H4 (cell line): ENCODE data around the gene GSAP. TPM values are rescaled to one million over a fixed set of nuclear protein-coding genes. Genes with fewer than 3 reads are reported as not detected.
"Not testable (repeated sequence)": the region's sequence is repeated elsewhere in the genome, so short reads cannot be mapped to it uniquely, and the experiment has no call there.

Experiments used
- DNase-seq: peaks from one replicate; pipeline ENCODE4 v3.0.0-alpha.2; 2015; ENCODE audit warnings: low spot score
- total RNA-seq: library from RNA; depleted of rRNA; stranded (reverse); fragments of >200 nt; shearing (Covaris generic); gene quantifications from 2 replicates; pipeline ENCODE4 v1.2.3, GENCODE V29; 2014; rRNA removed

Gene GSAP
- total RNA-seq: 2.1 and 5.0 TPM in 2 replicates

- no peak for DNase-seq
Measured at GRCh38 chr7:77415823-77416620, at the start of gene GSAP. Gene GSAP, minus strand, starts transcription at chr7:77416349. Its CDS starts 28 bp downstream, at chr7:77416321.

GRCh38 chr7:77465256-77465655 is 49.1 kb upstream of the GSAP start:
- DNase-seq: no peak

DNA sequence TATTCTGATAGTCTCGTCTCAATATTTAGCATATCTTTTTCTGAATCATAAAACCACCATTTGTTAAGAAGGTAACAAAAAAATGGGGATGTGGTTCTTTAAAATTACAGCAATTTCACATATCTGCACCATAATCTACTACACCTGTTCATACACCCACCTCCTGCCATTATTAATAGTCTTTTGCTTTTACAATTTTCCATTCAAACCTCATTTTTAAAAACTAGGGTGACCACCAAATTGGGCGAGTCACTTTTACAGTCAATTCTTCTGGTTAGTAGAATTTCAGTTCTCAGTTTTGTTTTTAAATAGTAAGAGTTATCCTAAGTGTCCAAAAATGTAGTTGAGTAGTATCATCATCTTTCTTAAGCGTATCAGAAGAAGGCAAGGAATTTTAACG is 48.4 kb upstream of the GSAP start:
- no peak for DNase-seq

- DNase-seq: not testable (repeated sequence)
Measured at GRCh38 chr7:77463632-77464031, 47.5 kb upstream of the GSAP start.

DNA sequence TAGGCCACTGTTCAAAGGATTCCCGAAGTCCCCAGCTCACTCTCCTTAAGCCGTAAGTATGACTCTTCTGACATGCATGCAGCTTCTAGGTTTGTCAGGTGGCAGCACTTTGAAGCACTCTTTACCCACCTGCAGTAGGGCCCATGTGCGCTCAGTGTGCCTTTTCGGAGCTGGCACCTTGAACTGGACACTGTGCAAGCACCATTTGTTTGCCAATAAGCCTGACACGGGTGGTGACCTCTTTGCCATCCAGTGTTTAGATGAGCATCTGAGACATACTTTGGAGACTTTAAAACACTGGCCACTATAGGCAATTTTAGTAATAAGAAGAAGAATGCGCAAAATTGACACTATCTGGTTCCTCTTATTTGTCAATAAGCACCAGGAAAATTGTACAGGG is 45.7 kb upstream of the GSAP start:
- DNase-seq: no peak

GRCh38 chr7:77461246-77461645 is 45.1 kb upstream of the GSAP start:
- no peak for DNase-seq

DNA sequence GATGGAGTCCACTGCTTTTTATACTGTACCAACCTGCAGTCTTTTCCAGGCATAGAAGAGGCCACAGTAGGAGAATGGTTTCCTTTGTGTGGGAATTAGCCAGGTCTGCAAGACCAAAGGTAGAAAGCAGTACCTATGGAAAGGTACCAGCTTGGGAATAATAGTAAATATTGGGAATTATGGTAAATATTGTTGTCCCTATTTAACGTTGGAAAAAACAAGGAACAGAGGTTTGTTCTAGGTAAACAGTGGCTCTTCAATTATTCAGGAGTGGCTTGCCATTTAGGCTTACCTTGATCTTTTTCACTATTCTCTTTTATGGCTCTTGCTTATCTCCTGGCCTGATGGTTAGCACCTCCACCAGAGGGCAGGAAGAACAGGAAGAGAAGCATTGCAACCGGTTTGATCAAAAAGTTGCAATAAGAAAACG is 43.9 kb upstream of the GSAP start:
- no peak for DNase-seq

GRCh38 chr7:77459311-77459726 is 43.2 kb upstream of the GSAP start:
- DNase-seq: no peak

DNA sequence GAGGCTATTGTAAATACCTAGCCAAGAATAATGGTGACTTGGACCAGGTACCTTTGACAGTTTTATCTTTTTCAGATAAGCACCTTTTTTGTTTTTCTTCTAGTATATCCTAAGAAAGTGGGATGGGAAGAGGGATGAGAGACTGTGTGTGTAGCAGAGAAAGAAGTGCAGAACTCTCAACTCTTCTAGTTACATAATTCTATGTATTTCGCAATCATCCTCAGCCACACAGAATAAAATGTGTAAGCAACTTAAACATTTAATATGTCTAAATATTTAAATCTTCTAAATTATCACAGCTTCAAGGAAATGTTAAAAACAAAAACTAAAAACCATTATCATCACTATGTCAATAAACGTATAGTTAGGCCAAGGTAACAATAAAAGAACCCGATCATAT is 42.6 kb upstream of the GSAP start:
- no peak for DNase-seq

DNA sequence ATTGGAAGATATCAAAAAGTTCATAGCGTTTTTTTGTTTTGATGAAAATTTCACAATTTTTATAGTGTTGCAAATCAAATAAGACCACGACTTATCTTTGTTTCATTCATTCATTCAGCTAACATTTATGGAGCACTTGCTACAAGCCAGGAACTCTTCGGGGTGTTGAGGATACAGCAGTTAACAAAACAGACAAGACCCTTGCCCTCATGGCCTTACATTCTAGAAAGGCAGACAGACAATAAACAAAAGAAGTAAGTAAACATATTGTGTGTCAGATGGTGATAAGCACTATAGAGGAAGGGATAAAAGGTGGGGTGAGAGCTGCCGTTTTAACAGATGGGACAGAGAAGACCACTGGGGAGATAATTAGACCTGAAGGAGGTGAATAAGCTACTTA is 41.6 kb upstream of the GSAP start:
- DNase-seq: no peak

DNA sequence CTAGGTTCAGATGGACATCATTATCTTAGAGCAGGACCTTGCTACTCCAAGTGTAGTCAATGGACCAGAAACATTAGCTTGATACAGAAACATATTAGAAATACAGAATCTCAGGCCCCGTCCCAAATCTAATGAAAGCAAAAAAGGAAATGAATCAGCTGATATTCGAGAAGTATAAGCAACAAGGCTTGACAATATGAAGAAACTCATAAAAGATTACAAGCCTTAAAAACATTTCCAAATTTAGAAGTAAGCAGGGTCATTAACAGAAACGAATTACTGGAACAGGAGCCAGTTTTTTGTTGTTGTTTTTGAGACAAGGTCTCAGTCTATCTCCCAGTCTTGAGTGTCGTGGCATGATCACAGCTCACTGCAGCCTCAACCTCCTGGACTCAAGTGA is 40.5 kb upstream of the GSAP start:
- DNase-seq: no peak

DNA sequence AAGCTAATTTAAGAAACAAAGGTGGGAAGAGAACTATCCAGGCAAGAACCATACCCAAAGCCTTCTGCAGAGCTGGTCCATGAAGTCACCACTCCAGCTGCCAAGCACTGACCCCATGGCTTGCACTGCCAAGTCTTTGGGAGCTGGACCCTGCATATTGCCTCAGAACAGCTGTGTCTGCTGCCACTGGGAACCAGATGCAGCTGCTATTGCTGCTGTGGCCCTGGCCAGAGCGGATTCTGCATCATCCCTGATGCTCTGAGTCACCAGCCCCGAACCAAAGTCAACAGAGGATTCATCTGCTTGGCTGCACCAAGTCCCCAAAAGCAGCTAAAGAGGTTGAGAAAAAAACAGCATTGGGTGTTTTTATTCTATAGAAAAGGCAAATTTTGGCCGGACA is 39.2 kb upstream of the GSAP start:
- DNase-seq: peak; percentile 48

DNA sequence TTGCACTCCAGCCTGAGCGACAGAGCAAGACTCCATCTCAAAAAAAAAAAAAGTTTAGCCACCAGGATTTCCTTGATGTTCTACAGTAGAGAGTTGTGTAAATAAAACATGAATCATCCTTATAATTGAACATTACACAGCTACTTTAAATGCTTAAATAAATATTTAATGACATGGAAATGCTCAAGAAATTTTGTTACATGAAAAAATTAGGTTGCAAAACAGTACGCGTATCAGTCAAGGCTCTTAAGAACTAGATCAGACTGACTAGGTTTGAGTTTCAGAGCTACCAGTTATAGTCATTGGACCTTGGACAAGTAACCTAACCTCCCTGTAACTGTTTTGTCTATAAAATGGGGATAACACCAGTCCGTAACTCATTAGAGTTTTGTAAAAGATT is 38.7 kb upstream of the GSAP start:
- no peak for DNase-seq

GRCh38 chr7:77453531-77453930 is 37.4 kb upstream of the GSAP start:
- DNase-seq: no peak

DNA sequence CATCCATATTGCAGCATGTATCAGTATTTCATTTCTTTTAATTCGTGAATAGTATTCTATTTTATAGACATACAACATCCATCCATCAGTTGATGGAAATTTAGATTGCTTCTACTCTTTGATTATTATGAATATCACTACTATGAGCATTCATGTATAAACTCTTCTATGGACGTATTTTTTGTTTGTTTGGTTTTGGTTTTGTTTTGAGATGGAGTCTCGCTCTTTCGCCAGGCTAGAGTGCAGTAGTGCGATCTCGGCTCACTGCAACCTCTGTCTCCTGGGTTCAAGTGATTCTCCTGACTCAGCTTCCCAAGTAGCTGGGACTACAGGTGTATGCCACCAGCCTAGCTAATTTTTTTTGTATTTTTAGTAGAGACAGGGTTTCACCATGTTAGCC is 35.8 kb upstream of the GSAP start:
- DNase-seq: not testable (repeated sequence)

DNA sequence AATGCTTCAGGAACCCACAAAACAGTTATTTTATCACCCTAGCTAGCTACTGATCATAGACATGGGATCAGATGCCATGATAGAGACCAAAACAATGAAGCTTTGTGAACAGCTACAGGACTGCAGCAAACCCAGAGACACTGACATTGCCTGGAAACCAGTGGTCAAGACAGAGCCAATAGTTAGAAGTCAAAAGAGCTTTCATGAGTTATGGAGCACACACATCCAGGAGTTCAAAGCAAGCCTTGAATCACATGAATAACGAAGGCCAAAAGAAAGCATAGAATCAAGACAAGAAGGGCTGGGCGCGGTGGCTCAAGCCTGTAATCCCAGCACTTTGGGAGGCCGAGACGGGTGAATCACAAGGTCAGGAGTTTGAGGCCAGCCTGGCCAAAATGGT is 34.5 kb upstream of the GSAP start:
- no peak for DNase-seq

DNA sequence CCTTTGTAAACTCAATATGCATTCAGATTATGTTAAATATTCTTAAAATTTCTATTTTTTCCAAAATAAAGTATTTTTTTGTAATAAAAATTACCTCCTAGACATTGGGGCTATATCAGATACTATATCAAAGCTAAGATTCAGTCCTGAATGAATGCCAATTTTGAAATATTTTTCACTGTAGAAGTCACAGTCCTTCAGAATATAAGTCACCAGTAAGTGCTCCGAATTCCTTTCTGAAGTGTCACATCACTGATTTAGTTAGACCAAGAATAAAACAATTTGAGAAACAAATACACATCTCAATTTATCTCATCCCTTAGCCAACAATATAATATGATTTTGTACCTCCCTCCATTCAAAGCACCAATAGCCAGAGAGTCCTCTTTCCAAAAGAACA is 33.9 kb upstream of the GSAP start:
- DNase-seq: no peak

DNA sequence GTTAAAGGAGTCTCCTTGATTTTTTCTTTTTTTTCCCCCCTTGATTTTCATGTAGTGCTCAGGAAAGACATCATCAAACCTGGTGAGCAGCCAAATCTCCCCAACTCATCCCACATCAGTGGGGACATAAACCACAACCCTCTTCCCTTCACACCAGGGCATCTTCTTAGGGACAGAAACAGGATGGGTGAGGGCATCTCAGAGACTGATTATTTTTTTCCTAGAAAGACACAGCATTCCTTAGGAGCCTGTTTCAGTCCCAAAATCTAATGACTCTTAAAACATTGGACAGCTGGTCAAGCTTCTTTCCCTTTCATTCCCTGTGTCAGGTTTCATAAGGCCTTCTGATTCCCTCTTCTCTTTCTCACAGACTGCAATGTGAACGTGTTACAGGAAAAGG is 31.5 kb upstream of the GSAP start:
- no peak for DNase-seq

DNA sequence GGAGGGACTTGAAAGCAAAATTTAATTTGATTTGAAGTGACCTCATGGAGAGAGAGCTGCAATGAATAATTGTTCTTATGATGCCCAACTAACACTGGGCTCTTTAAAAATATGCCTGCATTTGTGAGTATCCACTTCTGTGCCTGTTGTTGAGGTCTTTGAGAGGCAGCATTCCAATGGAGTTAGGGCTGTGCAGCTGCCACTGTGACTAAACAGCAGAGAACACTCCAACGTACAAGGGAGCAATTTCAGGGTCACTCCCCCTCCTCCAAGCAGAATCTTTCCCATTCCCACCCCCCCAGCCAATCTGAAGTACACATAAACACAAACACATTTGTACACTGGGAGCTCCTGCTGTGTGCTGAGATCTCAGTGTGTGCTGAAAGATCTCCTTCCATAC is 28.0 kb upstream of the GSAP start:
- no peak for DNase-seq

- DNase-seq: no peak
Measured at GRCh38 chr7:77443042-77443441, 26.9 kb upstream of the GSAP start.

GRCh38 chr7:77442636-77443035 is 26.5 kb upstream of the GSAP start:
- DNase-seq: no peak

- DNase-seq: no peak
Measured at GRCh38 chr7:77441046-77441445, 24.9 kb upstream of the GSAP start.

DNA sequence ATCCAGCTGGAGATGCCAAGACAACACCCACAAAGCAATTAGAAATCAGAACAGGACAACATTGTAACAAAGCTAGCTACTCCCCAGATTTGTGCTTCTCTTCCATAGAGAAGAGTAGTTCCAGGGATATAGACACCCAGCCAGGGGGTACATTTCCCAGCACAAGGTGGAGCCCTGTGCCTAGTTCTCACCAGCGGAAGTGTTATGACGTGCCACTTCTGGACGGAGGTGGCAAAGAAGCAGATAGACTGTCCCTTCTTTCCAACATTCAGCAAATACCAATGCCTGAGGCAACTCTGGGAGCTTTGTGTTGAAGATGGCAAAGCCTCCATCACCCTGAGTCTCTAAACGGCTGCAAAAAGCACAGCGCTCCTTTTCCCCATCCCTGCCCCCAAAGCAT is 23.4 kb upstream of the GSAP start:
- no peak for DNase-seq

- DNase-seq: no peak
Measured at GRCh38 chr7:77438131-77438530, 22.0 kb upstream of the GSAP start.
